GM23338 (cell line): ENCODE data around the gene KLHL17.

ENCODE experiments used
- EZH2 ChIP-seq: fragments of 200-600 bp; sonication (generic); IDR thresholded peaks from one replicate; pipeline ENCODE4 v1.8.0; 2017; ENCODE audit warnings: antibody characterized with exemption, mild to moderate bottlenecking, low read depth; ENCODE audit not compliant: unreplicated experiment
- EZH2phosphoT487 ChIP-seq: fragments of 200-600 bp; sonication (generic); IDR thresholded peaks from one replicate; pipeline ENCODE4 v1.8.1; 2018; ENCODE audit warnings: antibody characterized with exemption; ENCODE audit not compliant: unreplicated experiment
- JUNB ChIP-seq: IDR thresholded peaks from one replicate; pipeline ENCODE4 v1.6.1; 2016; ENCODE audit warnings: antibody characterized with exemption; ENCODE audit not compliant: unreplicated experiment
- POLR2AphosphoS5 ChIP-seq: IDR thresholded peaks from 2 replicates; pipeline ENCODE4 v1.6.1; 2016; ENCODE audit warnings: antibody characterized with exemption, low read depth
- ZNF114 ChIP-seq: fragments of 250-450 bp; sonication (Bioruptor Pico); IDR thresholded peaks from 2 replicates; pipeline ENCODE4 v1.5.0; 2020; ENCODE audit warnings: mild to moderate bottlenecking, moderate library complexity
- TF ChIP-seq, protein P1 (sequence below), 2 experiments: fragments of 200-600 bp in 1 of 2; sonication (generic) in 1 of 2; conservative IDR thresholded peaks; 2 replicates each; pipeline versions ENCODE4 v1.5.1 to v1.6.1; 2016 to 2017; ENCODE audit warnings: antibody characterized with exemption in 2 of 2, low read depth in 2 of 2, mild to moderate bottlenecking in 2 of 2, moderate library complexity in 1 of 2
- TF ChIP-seq, protein P2 (sequence below): IDR thresholded peaks from one replicate; pipeline ENCODE4 v1.6.1; 2018; ENCODE audit warnings: antibody characterized with exemption; ENCODE audit not compliant: unreplicated experiment

DNA sequence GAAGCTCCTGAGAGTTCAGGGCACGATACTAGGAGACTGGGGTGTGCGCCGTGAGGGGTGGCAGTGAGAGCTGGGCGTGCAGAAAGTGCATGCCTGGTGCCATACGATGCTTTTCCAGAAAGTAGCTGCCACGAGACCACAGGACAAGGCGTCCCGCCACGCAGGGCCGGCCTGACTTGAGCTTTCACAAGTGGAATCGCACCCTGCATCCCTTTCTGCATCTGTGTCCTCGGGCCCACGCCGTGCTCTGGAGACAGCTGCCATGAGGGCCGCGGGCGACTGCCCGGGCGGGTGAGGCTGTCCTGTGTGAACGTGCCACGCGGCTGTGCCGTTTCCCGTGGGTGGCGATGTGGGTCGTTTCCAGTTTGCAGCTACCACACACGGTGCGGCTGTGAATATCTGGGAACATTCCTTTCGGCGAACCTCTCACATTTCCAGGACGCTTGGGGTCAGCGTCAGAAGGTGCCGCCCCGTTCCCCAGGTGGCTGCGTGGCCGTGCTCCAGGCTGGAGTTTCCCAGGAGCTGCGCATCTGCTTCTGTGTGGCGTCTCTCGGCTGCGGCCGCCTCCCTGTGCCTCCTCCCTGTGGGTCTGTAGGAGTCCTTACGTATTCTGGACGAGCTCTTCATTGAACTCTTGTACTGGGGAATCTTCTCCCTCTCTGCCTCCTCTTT, 22.5 kb downstream of the KLHL17 start:
- TF ChIP-seq, protein P1, sequence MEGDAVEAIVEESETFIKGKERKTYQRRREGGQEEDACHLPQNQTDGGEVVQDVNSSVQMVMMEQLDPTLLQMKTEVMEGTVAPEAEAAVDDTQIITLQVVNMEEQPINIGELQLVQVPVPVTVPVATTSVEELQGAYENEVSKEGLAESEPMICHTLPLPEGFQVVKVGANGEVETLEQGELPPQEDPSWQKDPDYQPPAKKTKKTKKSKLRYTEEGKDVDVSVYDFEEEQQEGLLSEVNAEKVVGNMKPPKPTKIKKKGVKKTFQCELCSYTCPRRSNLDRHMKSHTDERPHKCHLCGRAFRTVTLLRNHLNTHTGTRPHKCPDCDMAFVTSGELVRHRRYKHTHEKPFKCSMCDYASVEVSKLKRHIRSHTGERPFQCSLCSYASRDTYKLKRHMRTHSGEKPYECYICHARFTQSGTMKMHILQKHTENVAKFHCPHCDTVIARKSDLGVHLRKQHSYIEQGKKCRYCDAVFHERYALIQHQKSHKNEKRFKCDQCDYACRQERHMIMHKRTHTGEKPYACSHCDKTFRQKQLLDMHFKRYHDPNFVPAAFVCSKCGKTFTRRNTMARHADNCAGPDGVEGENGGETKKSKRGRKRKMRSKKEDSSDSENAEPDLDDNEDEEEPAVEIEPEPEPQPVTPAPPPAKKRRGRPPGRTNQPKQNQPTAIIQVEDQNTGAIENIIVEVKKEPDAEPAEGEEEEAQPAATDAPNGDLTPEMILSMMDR (conservative IDR thresholded peaks at IDR 0.05; ENCODE audit: low read depth in 2 of 2) = no peak
- no peak for TF ChIP-seq EZH2
- TF ChIP-seq ZNF114 (CRISPR knock-in tag) = no peak
- no peak for TF ChIP-seq POLR2AphosphoS5
- no peak for TF ChIP-seq JUNB
- TF ChIP-seq, protein P2, sequence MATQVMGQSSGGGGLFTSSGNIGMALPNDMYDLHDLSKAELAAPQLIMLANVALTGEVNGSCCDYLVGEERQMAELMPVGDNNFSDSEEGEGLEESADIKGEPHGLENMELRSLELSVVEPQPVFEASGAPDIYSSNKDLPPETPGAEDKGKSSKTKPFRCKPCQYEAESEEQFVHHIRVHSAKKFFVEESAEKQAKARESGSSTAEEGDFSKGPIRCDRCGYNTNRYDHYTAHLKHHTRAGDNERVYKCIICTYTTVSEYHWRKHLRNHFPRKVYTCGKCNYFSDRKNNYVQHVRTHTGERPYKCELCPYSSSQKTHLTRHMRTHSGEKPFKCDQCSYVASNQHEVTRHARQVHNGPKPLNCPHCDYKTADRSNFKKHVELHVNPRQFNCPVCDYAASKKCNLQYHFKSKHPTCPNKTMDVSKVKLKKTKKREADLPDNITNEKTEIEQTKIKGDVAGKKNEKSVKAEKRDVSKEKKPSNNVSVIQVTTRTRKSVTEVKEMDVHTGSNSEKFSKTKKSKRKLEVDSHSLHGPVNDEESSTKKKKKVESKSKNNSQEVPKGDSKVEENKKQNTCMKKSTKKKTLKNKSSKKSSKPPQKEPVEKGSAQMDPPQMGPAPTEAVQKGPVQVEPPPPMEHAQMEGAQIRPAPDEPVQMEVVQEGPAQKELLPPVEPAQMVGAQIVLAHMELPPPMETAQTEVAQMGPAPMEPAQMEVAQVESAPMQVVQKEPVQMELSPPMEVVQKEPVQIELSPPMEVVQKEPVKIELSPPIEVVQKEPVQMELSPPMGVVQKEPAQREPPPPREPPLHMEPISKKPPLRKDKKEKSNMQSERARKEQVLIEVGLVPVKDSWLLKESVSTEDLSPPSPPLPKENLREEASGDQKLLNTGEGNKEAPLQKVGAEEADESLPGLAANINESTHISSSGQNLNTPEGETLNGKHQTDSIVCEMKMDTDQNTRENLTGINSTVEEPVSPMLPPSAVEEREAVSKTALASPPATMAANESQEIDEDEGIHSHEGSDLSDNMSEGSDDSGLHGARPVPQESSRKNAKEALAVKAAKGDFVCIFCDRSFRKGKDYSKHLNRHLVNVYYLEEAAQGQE = no peak
- TF ChIP-seq EZH2phosphoT487 = no peak
